ENCODE measurements around the gene ATP1B2.

ATP1B2 gene

GRCh38 chr17:7667656-7668406 lies 17.1 kb downstream of the ATP1B2 start:
- Histone ChIP-seq H3K4me3 (replicated peaks; ENCODE audit: insufficient read depth, low read length) (no peak overlapping the region), H3K27ac (replicated peaks) (no peak overlapping the region), H3K27me3 (ENCODE audit: insufficient read depth, poor library complexity, severe bottlenecking) (no peaks in the 10 kb centered on the region)
- TF ChIP-seq SPI1 (IDR thresholded peaks at IDR 0.05; ENCODE audit: borderline replicate concordance, low read depth) (no peak), POLR2AphosphoS5 (IDR thresholded peaks at IDR 0.05; ENCODE audit: low read depth) (no peak), GABPA (IDR thresholded peaks at IDR 0.05; ENCODE audit: low read depth) (no peak)
- TF ChIP-seq, protein P1, sequence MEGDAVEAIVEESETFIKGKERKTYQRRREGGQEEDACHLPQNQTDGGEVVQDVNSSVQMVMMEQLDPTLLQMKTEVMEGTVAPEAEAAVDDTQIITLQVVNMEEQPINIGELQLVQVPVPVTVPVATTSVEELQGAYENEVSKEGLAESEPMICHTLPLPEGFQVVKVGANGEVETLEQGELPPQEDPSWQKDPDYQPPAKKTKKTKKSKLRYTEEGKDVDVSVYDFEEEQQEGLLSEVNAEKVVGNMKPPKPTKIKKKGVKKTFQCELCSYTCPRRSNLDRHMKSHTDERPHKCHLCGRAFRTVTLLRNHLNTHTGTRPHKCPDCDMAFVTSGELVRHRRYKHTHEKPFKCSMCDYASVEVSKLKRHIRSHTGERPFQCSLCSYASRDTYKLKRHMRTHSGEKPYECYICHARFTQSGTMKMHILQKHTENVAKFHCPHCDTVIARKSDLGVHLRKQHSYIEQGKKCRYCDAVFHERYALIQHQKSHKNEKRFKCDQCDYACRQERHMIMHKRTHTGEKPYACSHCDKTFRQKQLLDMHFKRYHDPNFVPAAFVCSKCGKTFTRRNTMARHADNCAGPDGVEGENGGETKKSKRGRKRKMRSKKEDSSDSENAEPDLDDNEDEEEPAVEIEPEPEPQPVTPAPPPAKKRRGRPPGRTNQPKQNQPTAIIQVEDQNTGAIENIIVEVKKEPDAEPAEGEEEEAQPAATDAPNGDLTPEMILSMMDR (IDR thresholded peaks at IDR 0.05; ENCODE audit: insufficient read depth, low read length) = no peak
- TF ChIP-seq, protein P2, sequence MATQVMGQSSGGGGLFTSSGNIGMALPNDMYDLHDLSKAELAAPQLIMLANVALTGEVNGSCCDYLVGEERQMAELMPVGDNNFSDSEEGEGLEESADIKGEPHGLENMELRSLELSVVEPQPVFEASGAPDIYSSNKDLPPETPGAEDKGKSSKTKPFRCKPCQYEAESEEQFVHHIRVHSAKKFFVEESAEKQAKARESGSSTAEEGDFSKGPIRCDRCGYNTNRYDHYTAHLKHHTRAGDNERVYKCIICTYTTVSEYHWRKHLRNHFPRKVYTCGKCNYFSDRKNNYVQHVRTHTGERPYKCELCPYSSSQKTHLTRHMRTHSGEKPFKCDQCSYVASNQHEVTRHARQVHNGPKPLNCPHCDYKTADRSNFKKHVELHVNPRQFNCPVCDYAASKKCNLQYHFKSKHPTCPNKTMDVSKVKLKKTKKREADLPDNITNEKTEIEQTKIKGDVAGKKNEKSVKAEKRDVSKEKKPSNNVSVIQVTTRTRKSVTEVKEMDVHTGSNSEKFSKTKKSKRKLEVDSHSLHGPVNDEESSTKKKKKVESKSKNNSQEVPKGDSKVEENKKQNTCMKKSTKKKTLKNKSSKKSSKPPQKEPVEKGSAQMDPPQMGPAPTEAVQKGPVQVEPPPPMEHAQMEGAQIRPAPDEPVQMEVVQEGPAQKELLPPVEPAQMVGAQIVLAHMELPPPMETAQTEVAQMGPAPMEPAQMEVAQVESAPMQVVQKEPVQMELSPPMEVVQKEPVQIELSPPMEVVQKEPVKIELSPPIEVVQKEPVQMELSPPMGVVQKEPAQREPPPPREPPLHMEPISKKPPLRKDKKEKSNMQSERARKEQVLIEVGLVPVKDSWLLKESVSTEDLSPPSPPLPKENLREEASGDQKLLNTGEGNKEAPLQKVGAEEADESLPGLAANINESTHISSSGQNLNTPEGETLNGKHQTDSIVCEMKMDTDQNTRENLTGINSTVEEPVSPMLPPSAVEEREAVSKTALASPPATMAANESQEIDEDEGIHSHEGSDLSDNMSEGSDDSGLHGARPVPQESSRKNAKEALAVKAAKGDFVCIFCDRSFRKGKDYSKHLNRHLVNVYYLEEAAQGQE (IDR thresholded peaks at IDR 0.05; ENCODE audit: insufficient replicate concordance, low read depth) = no peak
- DNase-seq (ENCODE audit: low read depth in 1 of 2, low spot score in 1 of 2) = no peak

GRCh38 chr17:7668482-7668881 lies 17.8 kb downstream of the ATP1B2 start:
- TF ChIP-seq, protein P1 (IDR thresholded peaks at IDR 0.05; ENCODE audit: insufficient read depth, low read length) = no peak
- TF ChIP-seq POLR2AphosphoS5 (IDR thresholded peaks at IDR 0.05; ENCODE audit: low read depth) = no peak
- TF ChIP-seq GABPA (IDR thresholded peaks at IDR 0.05; ENCODE audit: low read depth) = no peak
- TF ChIP-seq, protein P2 (IDR thresholded peaks at IDR 0.05; ENCODE audit: insufficient replicate concordance, low read depth) = no peak
- TF ChIP-seq SPI1 (IDR thresholded peaks at IDR 0.05; ENCODE audit: borderline replicate concordance, low read depth) = no peak
- Histone ChIP-seq H3K27ac (replicated peaks) (no peak overlapping the region), H3K4me3 (replicated peaks; ENCODE audit: insufficient read depth, low read length) (no peak overlapping the region), H3K27me3 (ENCODE audit: insufficient read depth, poor library complexity, severe bottlenecking) (no peaks in the 10 kb centered on the region)
- DNase-seq (ENCODE audit: low read depth in 1 of 2, low spot score in 1 of 2) = no peak

- Histone ChIP-seq H3K27ac (replicated peaks) (no peak overlapping the region), H3K4me3 (replicated peaks; ENCODE audit: insufficient read depth, low read length) (no peak overlapping the region), H3K27me3 (ENCODE audit: insufficient read depth, poor library complexity, severe bottlenecking) (no peaks in the 10 kb centered on the region)
- TF ChIP-seq POLR2AphosphoS5 (IDR thresholded peaks at IDR 0.05; ENCODE audit: low read depth) = no peak
- TF ChIP-seq, protein P2 (IDR thresholded peaks at IDR 0.05; ENCODE audit: insufficient replicate concordance, low read depth) = no peak
- TF ChIP-seq, protein P1 (IDR thresholded peaks at IDR 0.05; ENCODE audit: insufficient read depth, low read length) = no peak
- no peak for TF ChIP-seq GABPA (IDR thresholded peaks at IDR 0.05; ENCODE audit: low read depth)
- TF ChIP-seq SPI1 (IDR thresholded peaks at IDR 0.05; ENCODE audit: borderline replicate concordance, low read depth) = no peak
- no peak for DNase-seq (ENCODE audit: low read depth in 1 of 2, low spot score in 1 of 2)
These were observed 22.5 kb downstream of the ATP1B2 start for GRCh38 chr17:7673239-7673638.

All from HL-60 (cell line).